ENCODE results near the gene ARL11.

The ARL11 gene

DNA sequence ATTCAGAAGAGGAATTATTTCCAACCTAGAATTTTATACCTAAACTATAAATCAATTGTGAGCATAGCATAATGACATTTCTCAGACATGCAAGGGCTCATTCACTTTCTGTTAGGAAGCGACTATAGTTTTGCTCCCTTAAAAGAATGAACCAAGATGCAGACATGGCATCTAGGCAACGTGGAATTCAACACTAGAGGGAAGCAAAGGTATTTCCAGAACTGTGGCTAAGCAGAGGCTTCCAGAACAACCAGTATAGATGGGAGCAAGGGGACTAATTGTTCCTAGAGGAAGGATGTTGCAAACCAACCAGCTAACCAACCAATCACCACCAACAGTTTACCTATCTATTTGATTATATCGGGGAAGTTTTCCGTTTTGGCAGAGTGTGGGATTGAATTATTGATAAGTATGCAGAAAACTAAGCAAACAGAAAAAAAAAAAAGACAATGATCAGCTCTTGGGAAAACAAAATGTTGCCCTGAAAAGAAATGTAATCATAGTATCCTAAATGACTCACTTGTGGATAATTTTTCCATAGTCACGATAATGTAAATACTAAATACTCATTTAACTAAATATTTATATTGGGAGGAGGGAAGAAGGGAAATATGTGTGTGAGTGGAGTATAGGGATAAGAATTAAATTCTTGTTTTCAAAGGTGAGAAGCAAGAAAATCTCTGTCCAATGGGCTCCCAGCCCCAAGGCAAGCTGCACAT, 21.1 kb downstream of the ARL11 start:
- no peak for DNase-seq (ENCODE audit: low read depth)

DNA sequence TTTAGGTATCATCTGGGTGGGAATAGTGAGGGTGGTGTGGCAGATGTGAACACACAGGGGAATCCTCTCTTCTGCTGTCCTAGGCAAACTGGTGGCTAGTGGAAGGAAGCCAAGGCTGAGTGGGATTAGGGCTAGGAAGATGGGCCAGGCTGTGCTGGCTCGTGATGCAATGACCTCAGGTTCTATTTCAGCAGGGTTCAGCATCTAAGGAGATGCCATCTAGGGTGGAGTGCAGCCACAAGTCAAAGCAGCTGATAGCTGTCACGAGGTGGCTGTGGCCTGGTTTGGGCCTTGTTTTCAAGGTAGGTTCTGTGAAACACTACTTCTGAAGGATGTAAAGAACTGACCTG, 21.6 kb downstream of the ARL11 start:
- no peak for DNase-seq (ENCODE audit: low read depth)

DNA sequence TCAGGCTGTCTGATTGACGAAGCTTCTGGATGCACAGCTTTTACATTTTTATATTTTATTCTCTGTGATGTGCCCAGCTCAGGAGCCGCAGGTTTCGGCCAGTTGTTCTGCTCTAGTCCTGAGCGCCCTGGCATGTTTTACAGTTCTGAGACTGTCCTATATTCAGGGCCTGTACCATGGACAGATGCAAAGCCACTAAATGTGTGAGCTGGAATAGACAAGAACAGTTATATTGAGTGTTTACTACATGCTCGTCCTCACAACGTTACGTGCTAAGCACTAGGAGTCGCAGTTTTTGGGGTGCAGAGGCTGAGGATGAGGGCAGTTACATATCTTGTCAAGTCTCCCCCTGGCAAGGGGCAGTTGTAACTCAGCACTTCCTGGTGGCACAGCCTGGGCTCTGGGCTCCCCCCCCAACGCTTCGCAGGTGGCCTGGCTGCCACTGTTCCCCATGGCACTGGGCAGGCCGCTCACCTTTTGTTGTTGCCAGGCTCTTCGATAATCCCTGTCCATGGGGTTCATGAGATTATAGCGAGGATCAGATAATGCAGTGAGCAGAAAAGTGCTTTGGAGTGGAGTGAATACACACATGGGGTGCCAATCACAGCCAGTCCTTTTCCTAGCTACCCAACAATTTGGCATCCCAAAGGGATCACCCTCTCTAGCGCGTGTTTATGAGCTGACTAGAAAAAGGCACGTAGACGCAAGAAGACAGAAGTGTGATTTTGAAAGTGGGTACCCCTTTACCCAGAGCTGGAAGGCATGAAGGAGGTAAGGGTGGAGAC, 23.5 kb downstream of the ARL11 start:
- DNase-seq (ENCODE audit: low read depth), result no peak

DNA sequence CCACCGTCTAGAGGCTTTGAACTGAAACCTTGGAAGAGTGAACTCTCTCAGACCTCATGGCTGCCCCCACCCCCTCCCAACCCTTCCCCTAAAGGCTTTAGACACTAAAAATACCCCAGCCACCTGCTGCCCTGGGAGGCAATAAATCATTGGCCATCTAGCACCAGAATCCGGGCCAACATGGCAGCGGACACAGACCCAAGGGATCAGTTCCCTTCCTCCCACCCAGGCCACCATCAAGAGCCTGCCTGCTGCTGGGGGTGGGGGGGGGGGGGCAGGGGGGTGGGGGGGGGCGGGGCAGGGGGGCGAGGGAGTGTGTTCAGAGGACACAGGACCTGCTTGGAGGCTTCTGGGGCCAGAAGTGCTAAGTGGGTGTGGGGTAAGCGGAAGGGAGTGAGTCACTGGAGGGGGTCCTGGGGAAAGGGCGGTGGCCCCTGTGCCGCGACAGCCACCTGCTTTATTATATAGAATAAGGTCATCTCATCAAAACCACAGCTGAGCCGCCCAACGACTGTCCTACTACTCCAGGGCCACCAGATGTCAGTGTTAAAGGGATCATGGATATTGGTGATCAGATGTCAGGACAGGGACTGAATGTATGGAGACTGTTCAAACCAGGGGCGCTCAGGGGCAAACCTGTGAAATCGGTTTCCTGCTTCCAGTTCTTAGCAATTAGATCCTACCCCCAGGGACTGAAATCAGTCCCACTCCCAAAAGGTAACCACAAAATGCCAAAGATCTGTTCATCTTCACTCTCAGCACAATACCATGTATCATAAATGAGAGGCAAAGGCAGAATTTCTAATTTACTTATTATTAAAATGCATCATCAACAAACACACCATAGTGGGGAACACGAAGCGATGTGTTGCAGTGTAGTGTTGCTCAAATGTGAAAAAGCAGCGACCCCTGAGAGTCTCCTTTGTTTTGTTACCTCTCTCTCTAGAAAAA, 24.3 kb downstream of the ARL11 start:
- DNase-seq (ENCODE audit: low read depth), result no peak

DNA sequence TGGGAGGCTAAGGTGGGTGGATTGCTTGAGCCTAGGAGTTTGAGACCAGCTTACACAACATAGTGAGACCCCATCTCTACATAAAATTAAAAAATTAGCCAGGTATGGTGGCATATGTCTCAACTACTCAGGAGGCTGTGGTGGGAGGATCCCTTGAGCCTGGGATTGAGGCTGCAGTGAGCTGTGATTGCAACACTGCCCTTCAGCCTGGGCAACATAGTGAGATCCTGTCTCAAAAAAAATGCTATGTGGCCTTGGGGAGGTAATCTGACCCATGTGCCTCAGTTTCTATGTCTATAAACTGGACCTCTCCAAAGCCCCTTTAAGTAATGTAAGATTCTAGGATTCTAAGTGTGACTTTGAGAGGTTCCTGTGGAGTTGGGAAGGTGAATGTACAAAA, 25.2 kb downstream of the ARL11 start:
- DNase-seq (ENCODE audit: low read depth), result no peak

DNA sequence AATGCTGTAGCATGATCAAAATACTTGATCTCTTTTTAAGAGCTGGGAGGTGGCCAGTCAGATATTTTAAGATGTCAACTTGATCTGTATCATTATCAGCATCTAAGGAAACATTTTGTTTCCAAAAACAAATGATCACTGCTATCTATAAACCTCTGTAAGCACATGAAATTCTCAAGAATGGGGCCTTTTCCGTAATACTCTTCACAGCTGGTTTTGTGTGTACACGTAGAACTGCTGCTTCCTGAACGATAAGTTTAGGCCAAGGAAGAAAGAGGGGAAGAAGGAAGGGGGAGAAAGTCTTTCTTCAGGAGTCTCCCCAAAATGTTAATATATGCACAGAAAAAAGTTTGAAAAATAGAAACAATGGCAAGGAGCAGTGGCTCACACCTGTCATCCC, 25.7 kb downstream of the ARL11 start:
- no peak for DNase-seq (ENCODE audit: low read depth)

DNA sequence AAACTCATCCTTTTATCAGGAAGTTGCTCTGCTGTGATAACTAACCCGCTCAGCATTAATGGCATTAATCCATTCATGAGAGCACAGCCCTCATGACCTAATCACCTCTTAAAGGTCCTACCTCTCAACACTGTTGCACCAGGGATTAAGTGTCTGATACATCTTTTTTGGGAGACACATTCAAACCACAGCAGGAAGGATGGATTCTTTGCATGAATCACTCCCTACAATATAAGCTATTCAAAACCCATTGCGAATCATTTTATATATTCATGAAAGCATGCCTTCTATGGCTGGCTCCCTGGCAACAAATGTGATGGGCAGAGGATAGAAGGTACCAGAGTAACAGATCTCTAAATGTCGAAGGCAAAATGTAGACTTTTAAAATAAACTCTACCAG, 27.6 kb downstream of the ARL11 start:
- DNase-seq (ENCODE audit: low read depth), result no peak

DNA sequence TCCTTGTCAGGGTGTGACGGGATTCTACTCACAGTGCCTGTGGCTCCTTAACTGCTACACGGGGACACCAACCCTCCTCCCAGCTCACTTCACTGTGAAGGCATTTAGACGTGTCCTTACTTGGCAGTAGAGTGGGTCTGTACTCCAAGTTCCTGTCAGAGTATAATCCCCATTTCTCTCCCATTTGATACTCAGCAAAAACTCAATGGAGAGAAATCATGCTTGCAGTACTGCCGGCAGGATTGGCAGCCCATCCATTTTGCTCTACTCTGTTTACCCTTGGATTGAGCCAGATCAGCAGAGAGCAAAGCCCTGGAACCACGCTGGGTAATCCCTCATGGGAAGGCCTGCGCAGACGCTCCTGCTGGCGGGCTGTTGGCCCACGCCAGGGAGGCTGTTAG, 28.9 kb downstream of the ARL11 start:
- DNase-seq (ENCODE audit: low read depth), result no peak

DNA sequence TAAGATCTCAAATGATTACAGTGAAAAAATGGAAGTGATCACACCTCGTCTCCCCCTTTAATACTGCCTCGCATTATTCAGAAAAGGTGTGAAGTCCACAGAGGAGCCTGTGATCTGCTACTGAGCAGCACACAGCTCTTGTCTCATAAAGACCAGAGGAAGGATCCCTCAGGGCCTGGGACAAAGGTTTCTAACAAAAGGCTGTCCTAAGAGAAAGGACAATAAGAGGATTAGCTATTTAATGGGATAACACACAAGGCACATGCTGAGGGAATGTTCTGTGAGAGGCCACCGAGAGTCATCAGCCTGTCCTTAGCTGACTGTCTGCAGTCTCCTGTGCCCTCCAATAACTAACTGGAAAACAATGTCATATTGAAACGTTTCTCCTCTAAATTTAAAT, 36.3 kb downstream of the ARL11 start:
- DNase-seq (ENCODE audit: low read depth), result no peak

DNA sequence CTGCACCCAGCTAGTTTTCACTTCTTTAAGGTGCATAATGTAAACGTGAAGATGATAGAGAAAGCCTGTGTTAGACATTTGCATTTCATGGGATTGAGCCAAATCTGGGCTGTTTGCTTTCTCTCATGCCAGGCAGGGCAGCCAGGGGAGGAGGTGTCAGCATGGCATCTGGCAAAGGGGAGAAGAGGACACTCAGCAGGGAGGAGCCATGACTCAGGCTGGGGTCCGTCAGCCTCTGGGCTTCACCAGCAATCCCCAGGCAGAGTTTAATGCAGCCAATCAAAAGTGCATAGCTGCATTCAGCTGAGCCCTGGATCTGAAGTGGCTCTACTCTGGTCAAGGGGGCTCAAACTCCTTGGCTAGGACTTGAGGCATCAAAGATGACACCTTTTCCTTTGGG, 39.5 kb downstream of the ARL11 start:
- no peak for DNase-seq (ENCODE audit: low read depth)

DNA sequence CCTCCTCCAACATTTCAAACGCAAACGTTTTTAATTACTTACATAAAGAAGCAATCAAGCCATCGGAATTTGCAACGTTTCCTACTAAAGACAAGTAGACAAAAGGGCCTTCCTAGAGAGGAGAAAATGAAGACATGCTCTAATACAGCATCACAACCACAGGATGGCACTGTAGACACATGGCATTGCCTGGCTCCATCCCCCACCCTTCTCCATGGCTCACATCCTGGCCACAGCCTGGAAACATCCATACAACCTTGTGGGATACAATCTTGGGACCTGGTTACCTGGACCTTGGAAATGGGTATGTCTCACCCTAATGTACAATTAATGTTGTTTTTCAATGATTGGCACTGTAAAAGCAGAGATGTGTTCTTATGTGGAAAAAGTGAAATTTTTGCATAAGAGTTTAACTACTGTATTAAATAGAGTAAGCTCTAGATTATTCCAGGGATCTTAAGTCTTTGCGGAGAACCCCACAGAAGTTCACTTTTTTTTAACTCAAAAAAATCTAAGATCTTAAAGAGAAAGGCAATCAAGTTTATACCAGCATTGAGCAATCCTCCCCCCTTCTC, 41.5 kb downstream of the ARL11 start:
- no peak for DNase-seq (ENCODE audit: low read depth)

DNA sequence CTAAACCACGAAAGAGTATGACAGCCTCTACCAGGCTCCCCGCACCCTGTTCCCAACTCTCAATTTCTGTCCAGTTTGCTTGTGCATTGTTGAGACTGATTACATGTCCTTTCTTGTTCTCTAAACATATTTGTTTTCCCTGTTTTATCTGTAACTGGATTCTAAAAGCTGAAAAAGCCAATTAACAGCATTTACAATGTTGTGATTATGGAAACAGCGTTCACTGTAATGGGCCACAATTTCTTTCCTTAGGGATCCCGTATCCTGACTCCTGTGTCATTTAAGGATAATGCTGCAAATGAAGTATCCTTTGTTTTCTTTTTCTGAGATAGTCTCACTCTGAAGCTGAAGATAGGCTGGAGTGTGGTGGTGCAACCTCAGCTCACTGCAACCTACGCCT, 42.5 kb downstream of the ARL11 start:
- DNase-seq (ENCODE audit: low read depth), result no peak

DNA sequence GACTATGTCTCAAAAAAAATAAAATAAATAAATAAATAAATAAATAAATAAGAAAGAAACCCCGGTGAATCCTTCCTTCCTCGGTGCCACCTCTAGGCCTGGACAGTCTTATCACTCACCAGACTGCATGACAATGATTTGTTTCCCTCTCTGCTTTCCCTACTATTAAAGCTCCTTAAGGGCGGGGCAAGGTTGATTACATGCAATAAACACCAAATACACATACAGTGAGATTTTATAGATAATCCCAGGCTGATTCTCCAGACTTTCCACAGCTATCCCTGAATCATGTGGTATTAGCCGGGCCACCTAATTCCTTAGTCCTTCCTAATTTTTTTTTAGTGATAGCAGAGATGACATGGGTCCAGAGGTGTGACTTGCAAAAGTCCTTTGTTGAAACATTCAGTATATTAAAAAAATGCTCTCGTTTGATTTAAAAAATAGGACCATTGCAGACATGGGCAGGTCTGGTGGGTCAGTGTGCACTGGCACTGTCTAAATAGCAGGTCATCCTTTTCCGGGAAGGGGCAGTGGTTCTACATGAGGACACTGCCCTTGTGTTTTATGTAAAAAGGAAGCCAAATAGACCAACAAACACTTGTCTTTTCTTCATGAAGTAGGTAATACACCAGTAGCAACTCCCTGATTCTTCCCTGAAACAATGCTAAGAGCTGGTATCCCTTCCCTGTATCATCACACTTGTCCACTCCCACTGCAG, 48.4 kb downstream of the ARL11 start:
- DNase-seq (ENCODE audit: low read depth), result no peak

DNA sequence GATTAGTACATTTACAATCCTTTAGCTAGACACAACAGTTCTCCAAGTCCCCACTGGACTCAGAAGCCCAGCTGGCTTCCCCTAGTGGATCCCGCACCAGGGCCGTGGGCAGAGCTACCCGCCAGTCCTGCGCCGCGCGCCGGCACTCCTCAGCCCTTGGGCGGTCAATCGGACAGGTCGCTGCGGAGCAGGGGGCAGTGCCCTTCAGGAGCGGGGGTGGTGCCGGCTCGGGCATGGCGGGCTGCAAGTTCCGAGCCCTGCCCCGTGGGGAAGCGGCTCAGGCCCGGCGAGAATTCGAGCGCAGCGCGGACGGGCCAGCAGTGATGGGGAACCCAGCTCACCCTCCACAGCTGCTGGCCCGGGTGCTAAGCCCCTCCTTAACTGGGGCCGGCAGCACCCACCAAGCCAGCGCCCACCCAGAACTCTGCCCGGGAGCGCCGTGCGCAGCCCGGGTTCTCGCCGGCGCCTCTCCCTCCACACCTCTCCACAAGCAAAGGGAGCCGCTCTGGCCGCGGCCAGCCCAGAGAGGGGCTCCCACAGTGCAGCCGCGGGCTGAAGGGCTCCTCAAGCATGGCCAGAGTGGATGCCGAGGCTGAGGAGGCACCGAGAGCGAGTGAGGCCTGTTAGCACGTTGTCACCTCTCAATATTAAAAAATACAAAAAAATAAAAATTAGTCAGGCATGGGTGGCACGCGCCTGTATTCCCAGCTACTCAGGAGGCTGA, 50.0 kb downstream of the ARL11 start:
- no peak for DNase-seq (ENCODE audit: low read depth)

DNA sequence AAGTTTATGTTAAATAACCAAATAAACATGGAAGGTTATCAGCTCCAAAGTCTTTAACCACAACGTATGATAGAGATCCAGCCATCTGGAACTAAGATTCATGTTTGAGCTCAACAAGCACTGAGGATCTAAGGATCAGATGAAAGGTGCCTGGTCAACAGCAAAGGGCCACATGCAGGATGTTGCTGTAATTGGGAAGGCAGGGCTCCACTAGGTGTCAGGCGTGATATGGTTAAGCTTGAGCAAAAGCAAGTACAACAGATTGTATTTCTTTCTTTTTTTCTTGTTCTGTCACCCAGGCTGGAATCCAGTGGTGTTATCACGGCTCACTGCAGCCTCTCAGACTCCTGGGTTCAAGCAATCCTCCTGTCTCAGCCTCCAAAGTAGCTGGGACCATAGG, 50.9 kb downstream of the ARL11 start:
- DNase-seq (ENCODE audit: low read depth), result no peak

DNA sequence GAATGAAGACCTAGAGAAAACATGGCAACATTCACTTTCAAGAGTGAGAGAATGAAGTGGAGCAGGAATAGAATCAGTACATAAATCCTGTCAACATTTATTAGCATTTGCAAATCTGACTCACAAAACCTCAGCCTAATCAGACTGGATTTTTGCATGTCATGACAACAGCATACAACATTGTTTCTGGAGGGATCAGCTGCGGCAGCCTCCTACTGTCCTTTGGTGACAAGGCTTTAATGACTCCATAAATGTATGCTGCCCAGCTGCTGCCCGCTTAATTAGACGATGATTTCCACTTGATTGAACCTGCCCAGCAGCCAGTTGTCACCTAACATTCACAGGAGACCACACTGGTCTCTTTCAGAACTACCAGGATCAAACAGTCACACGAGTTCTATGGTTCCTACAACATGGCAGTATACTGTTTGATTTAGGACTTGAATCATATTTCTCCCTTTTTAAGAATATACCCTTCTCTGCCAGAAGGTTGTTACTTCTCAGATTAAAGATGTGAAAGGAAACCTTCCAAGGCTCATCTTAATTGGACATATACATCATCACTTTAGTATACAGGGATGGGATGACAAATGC, 53.6 kb downstream of the ARL11 start:
- DNase-seq (ENCODE audit: low read depth), result no peak

All from activated T-cell treated with anti-CD3 and anti-CD28 coated beads for 1 hour (primary cell).